GM19328 (cell line): ENCODE measurements around the gene NUP153.

Experiments used
- ATAC-seq: cut with Tn5 transposase; IDR thresholded peaks from one replicate; pipeline ENCODE4 v1.9.1; 2021; ENCODE audit warnings: mild to moderate bottlenecking, moderate library complexity; ENCODE audit not compliant: unreplicated experiment

NUP153 gene

DNA sequence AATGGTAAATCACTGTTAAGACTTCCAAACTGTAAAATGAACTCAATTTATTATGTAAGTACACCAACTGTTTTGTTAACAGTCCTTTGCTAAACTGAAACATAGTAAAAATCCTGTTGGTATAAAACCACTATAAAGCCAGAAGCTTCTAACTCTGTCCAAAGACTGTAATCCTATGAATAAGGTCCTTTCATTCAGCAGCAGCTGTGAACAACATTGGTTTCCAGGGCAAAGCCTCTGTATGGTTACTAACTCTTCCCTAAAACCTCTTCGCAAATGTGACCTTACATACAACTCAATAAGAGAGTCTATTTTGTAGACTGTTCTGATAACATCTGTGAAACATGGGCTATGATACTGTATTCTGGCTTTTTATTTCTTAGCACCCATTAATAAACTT, 40.1 kb downstream of the NUP153 start:
- ATAC-seq: no peak

DNA sequence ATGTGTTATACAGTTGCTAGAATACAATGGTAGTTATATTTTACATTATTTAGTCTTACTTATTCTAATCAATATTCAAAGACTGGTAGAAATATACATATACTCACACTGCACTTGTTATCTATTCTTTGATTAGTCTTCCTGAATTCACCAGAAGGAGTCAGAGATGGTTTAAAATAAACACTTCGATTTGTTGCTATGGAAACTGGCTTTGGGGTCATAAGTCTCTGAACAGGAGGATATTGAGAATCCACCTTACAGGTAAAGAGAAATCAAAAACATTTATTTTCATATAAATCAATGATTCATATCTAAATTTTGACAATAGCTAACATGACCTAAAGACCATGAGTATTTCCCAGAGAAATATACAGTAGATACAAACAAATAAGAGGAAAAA, 41.6 kb downstream of the NUP153 start:
- no peak for ATAC-seq

- no peak for ATAC-seq
These were observed 43.5 kb downstream of the NUP153 start for GRCh38 chr6:17663226-17663625.

DNA sequence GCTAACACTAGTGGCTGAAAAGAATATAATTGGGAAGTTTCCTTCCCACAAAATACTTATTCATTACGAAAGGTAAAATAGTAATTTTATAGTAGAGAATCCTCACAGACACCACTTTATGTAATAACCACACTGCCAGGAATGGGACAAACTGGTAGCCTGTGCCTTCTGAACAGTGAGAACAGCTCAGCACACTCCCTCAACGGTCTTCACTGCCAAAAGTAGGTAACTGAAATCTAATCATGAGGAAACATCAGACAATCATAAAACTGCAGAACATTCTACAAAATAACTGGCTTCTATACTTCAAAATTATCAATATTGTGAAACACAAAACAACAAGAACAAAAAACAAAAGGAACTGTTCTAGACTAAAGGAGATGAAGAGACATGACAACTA, 44.1 kb downstream of the NUP153 start:
- ATAC-seq: no peak

GRCh38 chr6:17656644-17657043, 50.1 kb downstream of the NUP153 start:
- ATAC-seq: no peak

DNA sequence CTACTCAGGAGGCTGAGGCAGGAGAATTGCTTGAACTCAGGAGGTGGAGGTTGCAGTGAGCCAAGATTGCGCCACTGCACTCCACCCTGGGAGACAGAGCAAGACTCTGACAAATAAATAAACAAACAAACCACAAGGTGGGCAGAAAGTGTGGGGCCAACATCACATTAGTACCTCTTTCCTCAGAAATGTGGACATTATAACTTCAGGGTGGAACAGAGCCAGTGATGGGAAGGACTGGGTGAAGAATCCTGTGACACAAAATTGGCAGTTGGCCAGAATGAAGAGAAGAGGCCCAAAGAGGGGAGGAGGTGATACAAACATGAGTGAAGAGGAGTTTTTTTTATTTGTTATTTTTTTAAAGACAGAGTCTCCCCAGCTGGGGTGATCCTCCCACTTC, 50.6 kb downstream of the NUP153 start:
- no peak for ATAC-seq

DNA sequence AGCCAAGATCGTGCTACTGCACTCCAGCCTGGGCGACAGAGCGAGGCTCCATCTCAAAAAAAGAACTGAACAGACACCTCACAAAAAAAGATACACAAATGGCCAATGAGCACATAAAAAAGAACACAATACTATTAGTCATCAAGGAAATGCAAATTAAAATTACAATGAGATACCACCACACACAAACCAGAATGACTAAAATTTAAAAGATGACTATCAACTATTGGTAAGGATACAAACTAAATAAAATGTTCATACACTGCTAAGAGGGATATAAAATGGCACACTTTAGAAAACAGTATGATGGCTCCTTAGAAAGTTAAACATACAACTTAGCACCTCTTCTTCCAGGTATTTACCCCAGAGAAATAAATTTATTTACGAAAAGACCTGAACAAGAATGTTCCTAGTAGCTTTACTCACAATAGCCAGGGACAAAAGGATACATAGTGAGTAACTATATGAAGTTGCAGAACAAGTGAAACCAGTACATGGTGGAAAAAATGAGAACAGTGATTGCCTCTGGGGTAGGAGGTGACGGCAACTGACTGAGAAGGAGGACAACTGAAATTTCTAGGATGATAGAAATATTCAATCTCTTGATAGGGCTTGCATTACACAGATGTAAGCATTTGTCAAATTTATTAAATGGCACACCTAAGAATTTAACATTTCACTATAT, 53.4 kb downstream of the NUP153 start:
- ATAC-seq: no peak

DNA sequence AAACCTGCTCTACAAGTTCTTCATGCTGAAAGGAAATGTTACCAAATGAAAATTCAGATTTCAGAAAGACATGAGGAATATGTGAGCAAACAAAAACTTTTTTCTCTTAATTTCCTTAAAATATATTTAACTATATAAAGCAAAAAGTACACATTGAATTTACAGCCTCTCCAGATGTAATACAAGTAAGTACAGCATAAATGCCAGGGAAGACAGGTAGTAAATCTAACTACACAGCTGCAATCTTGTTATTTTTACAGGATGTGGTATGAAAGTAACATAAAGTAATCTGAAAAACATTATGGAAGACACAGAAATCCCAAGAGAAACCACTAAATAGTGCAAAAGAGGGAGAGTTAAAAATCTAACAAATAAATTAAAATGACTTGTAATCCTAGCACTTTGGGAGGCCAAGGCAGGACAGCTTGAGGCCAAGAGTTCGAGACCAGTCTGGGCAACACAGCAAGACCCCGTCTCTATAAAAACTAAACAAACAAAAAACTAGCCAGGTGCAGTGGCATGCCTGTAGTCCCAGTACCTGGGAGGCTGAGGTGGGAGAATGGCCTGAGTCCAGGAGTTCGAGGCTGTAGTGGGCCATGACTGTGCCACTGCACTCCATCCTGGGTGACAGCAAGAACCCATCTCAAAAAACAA, 55.9 kb downstream of the NUP153 start:
- no peak for ATAC-seq

GRCh38 chr6:17648745-17649144, 58.0 kb downstream of the NUP153 start:
- no peak for ATAC-seq

- no peak for ATAC-seq
These were observed 66.2 kb downstream of the NUP153 start for GRCh38 chr6:17640477-17640917.

- ATAC-seq: no peak
These were observed 68.5 kb downstream of the NUP153 start for GRCh38 chr6:17638212-17638715.

- ATAC-seq: no peak
These were observed 71.2 kb downstream of the NUP153 start for GRCh38 chr6:17635568-17635967.

DNA sequence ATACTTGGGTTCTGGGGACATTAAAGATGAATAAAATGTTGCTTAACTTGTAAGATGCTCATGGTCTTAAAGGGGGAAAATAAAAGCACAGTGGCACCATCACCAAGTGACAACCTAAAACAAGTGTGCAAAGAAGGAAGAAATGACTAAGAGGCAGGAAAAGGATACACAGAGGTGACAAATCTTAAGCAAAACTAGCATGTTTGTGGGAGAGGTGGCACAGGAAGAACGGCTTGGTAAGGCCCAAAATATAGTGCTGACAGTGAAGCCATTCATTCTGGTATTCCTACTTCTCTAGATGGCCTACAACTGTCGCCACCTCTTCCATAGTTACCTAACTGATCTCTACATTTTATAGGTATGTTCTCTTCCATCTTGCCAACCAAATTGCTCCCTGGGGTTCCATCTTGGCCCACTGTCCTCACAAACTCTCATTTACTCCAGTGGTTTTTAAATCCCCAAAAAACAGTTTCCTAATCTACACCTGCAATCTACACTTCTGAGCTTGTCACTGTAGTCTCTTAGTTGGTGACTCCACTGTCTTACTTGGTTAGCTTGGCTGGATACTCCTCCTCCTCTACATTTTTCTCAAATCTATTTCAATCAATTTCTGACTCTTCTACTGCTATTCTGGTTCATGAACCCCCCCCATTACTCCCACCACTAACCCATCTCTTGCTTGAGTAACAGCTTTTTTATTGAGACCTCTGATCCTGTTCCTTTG, 73.1 kb downstream of the NUP153 start:
- no peak for ATAC-seq

DNA sequence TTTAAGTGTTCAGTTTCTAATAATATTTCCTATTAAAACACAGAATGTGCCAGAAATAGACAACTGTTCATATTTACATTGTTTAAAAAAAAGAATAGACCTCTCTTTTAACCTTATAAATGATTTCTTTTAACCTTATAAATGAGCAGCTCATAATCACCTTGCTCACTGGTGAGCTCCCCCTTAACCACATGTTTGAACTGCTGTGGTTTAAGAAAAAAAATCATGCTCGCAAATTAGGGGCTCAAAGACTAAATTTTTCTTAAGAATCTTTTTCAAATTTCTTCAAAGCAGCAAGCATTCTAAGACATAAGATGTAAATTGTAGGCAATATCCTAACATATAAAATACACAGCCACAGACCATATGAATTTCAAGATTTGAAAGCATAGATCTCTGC, 73.8 kb downstream of the NUP153 start:
- ATAC-seq: no peak

- ATAC-seq: no peak
These were observed 76.1 kb downstream of the NUP153 start for GRCh38 chr6:17630511-17631073.

DNA sequence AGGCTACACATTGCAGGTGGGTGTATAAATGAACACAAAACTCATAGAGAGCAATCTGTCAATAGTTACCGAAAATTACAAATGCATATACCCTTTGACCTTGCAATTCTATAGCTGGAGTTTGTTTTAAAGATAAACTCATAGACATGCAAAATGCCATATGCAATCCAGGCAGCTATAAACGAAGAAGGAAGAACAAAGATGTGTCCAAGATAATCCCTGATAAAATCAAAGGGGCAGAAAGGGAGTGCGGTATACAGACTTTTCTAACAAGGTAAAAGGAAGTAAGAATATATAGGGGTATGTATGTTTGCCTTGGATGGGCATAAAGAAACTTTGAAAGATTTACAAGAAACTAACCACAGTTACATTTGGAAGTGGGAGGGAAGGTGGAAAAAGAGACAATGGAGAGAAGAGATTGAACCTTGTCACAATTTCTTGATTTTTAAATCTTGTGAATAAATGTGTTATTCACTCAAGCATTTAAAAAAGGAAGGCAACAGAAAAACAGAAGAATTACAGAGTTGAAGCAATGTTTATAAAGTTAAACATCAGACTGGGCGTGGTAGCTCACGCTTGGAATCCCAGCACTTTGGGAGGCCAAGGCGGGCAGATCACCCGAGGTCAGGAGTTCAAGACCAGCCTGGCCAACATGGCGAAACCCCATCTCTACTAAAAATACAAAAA, 76.8 kb downstream of the NUP153 start:
- ATAC-seq: no peak

- ATAC-seq: peak; percentile 61
These were observed 77.9 kb downstream of the NUP153 start for GRCh38 chr6:17628873-17629272.

GRCh38 chr6:17624396-17624795, 82.3 kb downstream of the NUP153 start:
- ATAC-seq: no peak

DNA sequence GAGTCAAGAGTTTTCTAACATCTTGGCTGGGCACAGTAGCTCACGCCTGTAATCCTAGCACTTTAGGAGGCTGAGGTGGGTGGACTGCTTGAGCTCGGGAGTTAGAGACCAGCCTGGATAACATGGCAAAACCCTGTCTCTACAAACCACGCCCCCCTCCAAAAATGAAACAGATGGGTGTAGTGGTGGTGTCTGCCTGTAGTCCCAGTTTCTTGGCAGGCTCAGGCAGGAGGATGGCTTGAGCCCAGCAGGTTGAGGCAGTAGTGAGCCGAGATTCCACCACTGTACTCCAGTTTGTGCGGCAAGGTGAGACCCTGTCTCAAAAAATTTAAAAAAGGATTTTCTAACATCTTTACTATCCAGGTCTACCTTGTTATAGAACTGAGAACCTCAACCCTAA, 84.6 kb downstream of the NUP153 start:
- no peak for ATAC-seq

DNA sequence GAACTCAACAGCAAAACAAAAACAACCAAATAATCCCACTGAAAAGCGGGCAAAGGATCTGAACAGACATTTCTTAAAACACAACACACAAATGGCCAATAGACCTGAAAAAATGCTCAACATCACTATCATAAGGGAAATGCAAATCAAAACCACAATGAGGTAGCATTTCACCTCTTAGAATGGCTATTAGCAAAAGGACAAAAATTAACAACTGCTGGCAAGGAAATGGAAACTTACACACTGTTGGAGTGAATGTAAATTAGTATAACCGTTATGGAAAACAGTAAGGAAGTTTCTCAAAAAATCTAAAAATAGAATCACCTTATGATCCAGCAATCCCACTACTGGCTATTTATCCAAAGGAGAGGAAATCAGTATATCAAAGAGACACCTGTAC, 85.7 kb downstream of the NUP153 start:
- peak; percentile 63 for ATAC-seq

- no peak for ATAC-seq
These were observed 90.9 kb downstream of the NUP153 start for GRCh38 chr6:17615794-17616193.
